GM19324 (cell line): ENCODE data around the gene CCDC9.
A peak's percentile ranks its signal among the peaks of the same experiment; 100 is the strongest.
"Not testable (repeated sequence)": the region's sequence is repeated elsewhere in the genome, so short reads cannot be mapped to it uniquely, and the experiment has no call there.

Experiments
- ATAC-seq: cut with Tn5 transposase; IDR thresholded peaks from one replicate; pipeline ENCODE4 v1.9.1; 2021; ENCODE audit warnings: mild to moderate bottlenecking, moderate library complexity; ENCODE audit not compliant: unreplicated experiment, low FRiP score

The CCDC9 gene

GRCh38 chr19:47258895-47259555 is 2.7 kb downstream of the CCDC9 start:
- no peak for ATAC-seq

- no peak for ATAC-seq
Measured at GRCh38 chr19:47260476-47260875, 4.2 kb downstream of the CCDC9 start.

- ATAC-seq: peak; percentile 52
Measured at GRCh38 chr19:47261946-47262793, 5.8 kb downstream of the CCDC9 start.

GRCh38 chr19:47264629-47265028 is 8.3 kb downstream of the CCDC9 start:
- no peak for ATAC-seq

GRCh38 chr19:47266401-47266941 is 10.1 kb downstream of the CCDC9 start:
- no peak for ATAC-seq

- ATAC-seq: no peak
Measured at GRCh38 chr19:47267350-47267759, 11.0 kb downstream of the CCDC9 start.

GRCh38 chr19:47268028-47268427 is 11.7 kb downstream of the CCDC9 start:
- ATAC-seq: no peak

- no peak for ATAC-seq
Measured at GRCh38 chr19:47269596-47269995, 13.3 kb downstream of the CCDC9 start.

GRCh38 chr19:47270408-47270807 is 14.1 kb downstream of the CCDC9 start:
- no peak for ATAC-seq

- ATAC-seq: no peak
Measured at GRCh38 chr19:47271949-47272348, 15.6 kb downstream of the CCDC9 start.

GRCh38 chr19:47272448-47273312 is 16.4 kb downstream of the CCDC9 start:
- no peak for ATAC-seq

GRCh38 chr19:47273313-47274070 is 17.2 kb downstream of the CCDC9 start:
- ATAC-seq: peak; percentile 54

- peak; percentile 43 for ATAC-seq
Measured at GRCh38 chr19:47274071-47274890, 18.0 kb downstream of the CCDC9 start, which contains the start of gene INAFM1. Gene INAFM1, plus strand, starts transcription at chr19:47274885. Its CDS starts 35 bp downstream, at chr19:47274920.

GRCh38 chr19:47274891-47275761 is 18.8 kb downstream of the CCDC9 start:
- peak; percentile 39 for ATAC-seq

GRCh38 chr19:47275791-47276461 is 19.6 kb downstream of the CCDC9 start:
- ATAC-seq: no peak

- not testable (repeated sequence) for ATAC-seq
Measured at GRCh38 chr19:47276513-47276912, 20.2 kb downstream of the CCDC9 start.

GRCh38 chr19:47280183-47280797 is 24.0 kb downstream of the CCDC9 start:
- no peak for ATAC-seq
